Kidney epithelial cell (primary cell): ENCODE data around the gene FBXO3. TPM values are rescaled to one million over a fixed set of nuclear protein-coding genes. Genes with fewer than 3 reads are reported as not detected.
A peak's percentile ranks its signal among the peaks of the same experiment; 100 is the strongest.

Experiments
- DNase-seq: peaks from one replicate; pipeline ENCODE4 v3.0.0-alpha.2; 2010; ENCODE audit warnings: low read depth
- H3K27me3 ChIP-seq: 2 replicates; pipeline ENCODE4 v1.6.0; 2011; ENCODE audit warnings: low read length; ENCODE audit not compliant: control insufficient read depth, insufficient read depth
- H3K36me3 ChIP-seq: 2 replicates; pipeline ENCODE4 v1.5.1; 2011; ENCODE audit warnings: low read length; ENCODE audit not compliant: control insufficient read depth, insufficient read depth
- H3K4me3 ChIP-seq: 2 replicates; pipeline ENCODE4 v1.5.1; 2011; ENCODE audit warnings: low read depth, mild to moderate bottlenecking, control low read depth, low read length
- total RNA-seq: library from RNA; depleted of rRNA; stranded (reverse); fragments of >200 nt; gene quantifications from 2 replicates; pipeline ENCODE4 v1.2.3, GENCODE V29; 2015
- TF ChIP-seq, protein P1 (sequence below): IDR thresholded peaks from 2 replicates; pipeline ENCODE4 v1.5.1; 2011; ENCODE audit warnings: mild to moderate bottlenecking, moderate library complexity, low read length, control low read depth, inconsistent platforms; ENCODE audit not compliant: insufficient read depth, poor library complexity, severe bottlenecking

The FBXO3 gene
- total RNA-seq, 1 donor from 2014 or later: 34.6 TPM

DNA sequence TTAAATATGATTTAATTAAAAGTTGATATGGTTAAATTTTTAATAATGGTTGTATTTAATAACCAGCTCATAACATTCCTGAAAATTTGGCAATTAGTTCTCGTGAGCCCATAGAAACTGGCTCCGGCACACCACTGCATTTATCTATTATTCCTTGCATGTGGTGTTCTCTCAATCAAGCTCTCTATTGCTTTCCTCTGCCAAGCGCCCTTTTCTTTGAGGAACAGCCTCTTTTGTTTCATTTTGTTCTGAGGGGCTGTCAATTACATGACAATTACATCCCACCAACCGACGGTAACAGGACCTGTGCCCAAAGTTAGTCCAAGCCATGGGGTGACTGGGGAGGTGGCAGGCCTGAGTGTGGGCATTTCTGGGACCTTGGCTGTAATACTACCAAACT is 81.8 kb downstream of the FBXO3 start:
- Histone ChIP-seq H3K4me3 (no peak overlapping the region), H3K27me3 (no peaks in the 10 kb centered on the region), H3K36me3 (no peaks in the 10 kb centered on the region)
- no peak for DNase-seq
- TF ChIP-seq, protein P1, sequence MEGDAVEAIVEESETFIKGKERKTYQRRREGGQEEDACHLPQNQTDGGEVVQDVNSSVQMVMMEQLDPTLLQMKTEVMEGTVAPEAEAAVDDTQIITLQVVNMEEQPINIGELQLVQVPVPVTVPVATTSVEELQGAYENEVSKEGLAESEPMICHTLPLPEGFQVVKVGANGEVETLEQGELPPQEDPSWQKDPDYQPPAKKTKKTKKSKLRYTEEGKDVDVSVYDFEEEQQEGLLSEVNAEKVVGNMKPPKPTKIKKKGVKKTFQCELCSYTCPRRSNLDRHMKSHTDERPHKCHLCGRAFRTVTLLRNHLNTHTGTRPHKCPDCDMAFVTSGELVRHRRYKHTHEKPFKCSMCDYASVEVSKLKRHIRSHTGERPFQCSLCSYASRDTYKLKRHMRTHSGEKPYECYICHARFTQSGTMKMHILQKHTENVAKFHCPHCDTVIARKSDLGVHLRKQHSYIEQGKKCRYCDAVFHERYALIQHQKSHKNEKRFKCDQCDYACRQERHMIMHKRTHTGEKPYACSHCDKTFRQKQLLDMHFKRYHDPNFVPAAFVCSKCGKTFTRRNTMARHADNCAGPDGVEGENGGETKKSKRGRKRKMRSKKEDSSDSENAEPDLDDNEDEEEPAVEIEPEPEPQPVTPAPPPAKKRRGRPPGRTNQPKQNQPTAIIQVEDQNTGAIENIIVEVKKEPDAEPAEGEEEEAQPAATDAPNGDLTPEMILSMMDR: no peak

DNA sequence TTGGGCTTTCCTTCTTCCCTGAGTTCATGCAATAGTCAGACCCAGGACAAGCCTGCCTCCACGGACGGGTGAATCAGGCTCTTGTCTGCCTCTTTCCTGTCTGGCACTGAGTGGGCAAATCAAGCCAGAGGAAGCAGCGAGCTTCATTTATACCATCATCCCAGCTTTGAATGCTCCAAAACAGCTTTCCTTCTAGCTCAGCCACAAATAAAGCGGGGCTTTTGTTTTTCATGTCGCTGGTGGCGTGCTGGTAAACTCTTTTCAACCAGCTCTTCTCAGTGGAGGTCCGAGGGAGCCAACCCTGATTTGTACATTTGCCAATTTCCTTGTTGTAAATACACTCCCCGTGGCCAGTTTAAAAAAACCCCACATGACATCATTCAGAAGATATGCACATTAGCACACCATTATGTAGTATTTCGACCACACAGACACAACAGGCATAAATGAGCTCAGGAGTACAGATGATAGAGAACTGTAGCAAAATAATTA is 82.3 kb downstream of the FBXO3 start:
- TF ChIP-seq, protein P1: no peak
- no peaks in the 10 kb centered on the region for H3K27me3 ChIP-seq
- H3K36me3 ChIP-seq: no peaks in the 10 kb centered on the region
- DNase-seq: peak; percentile 95
- no peak overlapping the region for H3K4me3 ChIP-seq

DNA sequence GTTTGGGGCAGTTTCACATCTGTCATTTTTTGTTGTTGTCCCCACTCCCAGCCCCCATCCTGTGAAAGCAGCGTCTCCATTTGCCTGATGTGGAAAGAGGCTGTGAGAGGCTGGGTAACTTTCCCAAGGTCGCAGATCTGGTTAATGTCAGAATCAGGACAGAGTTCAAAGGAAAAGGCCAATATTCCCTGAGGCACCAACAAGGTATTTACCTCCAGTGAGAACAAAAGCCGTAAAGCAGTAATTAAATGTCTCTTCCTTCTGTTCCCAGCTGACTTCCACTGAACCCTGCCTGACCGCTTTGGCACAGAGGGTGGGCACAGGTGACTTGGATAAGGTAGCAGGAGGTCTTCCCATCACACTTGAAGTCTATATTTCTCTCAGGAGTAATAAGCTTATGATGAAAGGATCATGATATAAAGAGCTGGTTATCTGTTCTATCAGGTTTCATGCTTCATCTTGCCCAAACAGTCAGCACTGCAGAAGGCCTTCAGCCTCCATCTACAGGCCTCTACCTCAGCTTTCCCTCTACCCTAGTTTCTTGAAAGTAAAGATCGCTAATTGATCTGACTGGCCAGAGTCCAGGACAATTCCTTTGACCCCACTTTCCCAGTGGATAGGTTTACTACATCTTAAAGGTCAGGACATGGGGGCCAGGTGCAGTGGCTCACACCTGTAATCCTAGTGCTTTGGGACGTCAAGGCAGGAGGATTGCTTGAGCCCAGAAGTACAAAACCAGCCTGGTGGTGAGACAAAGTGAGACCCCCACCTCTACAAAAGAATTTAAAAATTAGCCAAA is 83.1 kb downstream of the FBXO3 start:
- Histone ChIP-seq H3K27me3 (no peaks in the 10 kb centered on the region), H3K4me3 (no peak overlapping the region), H3K36me3 (no peaks in the 10 kb centered on the region)
- TF ChIP-seq, protein P1: no peak
- no peak for DNase-seq

Other genes starting within 250 kb of the FBXO3 start
- gene C11orf91, start 73.7 kb downstream of the FBXO3 start, total RNA-seq: not detected in 2 replicates
- gene CD59, start 38.1 kb downstream of the FBXO3 start, total RNA-seq: 468 and 469 TPM in 2 replicates
- gene LMO2, start 117.6 kb upstream of the FBXO3 start, total RNA-seq: 0.82 and 2.5 TPM in 2 replicates